ENCODE data around the gene PIK3C2B.
A peak's percentile ranks its signal among the peaks of the same experiment; 100 is the strongest.

Gene PIK3C2B

DNA sequence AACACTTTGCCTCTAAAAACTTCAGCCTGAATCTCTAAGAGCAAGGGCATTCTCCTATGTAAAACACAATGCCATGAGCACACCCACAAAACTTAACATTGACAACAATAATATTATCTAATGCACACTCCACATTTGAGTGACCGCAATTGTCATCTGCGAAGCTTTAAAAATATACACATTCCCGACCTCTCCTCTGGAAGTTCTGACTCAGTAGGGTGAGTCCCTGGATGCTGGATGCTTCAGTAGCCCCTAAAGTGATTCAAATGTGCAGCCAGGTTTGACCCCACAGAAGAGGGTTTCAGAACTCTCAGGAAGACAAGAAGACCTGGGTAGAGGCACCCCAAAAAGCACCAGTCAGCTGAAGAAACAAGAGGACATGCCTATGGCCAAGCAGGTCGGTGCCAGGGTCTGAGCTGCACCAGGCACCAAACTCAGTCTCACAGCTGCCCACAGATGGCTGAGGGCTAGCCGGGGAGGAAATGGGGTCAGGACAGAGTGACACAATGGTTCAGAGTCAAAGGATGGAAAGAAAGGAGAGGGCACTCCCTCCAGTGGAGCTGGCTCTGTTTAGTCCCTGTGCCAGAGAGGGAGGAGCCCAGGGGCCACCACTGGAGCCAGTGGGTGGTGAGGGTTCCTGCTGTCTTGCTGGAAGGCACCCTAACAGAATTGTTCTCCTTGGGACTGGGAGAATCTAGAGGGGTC is 17.4 kb downstream of the PIK3C2B start:
- DNase-seq = no peak

DNA sequence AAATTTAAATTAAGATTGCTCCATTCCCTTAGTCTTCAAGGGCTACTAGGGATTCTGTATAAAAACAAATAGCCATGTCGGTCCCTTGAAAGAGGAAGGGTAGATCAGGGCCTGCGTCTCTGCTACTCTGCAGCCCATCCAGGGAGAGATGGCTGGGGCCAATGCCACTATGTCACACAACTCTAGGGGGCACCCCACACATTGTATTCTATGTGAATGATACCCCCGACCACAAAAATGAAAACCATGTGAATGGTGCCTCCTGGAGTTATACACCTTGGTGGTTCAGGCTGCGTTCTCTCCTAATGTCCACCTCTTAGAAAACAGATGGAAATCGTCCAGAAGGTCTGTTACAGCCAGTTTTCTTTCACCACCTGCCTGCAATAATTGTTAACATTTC is 18.0 kb downstream of the PIK3C2B start:
- no peak for DNase-seq

GRCh38 chr1:204475656-204476432 is 18.8 kb downstream of the PIK3C2B start:
- no peak for DNase-seq

DNA sequence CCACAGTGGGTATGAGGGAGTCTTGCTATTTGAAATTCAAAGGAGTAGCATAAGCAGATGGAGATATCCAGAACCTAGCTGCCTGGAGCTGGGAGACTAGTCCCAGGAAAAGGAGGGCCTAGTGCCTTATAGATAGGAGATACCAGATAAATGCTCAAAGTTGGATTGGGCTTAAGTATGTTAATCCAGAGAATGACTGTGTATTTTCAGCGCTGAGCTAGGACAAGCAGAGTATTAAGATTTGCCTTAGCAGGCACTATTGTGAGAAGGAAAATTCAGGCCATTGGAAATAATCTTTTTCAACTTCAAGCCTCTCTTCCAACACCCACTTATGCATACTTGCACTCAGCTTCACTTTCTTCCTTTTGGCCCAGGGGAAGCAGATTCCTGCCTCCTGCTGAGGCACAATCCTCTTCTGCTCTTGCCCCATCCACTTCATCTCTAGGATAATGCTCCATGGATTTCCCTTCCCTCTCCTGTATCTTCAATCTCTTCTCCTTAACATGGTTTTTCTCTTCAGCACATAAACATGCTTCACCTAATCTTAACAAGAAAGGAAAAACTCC is 21.1 kb downstream of the PIK3C2B start:
- no peak for DNase-seq

GRCh38 chr1:204472660-204473059 is 21.9 kb downstream of the PIK3C2B start:
- no peak for DNase-seq

DNA sequence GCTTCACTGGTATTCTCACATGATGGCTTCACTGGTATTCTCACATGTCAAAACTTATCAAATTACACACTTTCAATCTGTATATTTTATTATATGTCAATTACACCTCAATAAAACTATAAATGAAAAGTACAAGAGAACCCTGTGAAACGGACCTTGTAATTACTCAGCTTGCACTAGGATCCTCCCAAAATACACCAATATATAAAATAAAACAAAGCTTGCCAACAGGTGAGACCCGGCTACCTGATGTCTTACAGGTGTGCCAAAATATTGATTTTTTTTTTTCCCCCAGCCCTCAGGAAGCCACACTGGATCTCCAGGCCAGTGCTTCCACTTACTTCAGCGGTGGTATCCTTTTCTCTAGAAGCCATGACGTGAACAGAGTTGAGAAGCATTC is 22.9 kb downstream of the PIK3C2B start:
- DNase-seq = no peak

DNA sequence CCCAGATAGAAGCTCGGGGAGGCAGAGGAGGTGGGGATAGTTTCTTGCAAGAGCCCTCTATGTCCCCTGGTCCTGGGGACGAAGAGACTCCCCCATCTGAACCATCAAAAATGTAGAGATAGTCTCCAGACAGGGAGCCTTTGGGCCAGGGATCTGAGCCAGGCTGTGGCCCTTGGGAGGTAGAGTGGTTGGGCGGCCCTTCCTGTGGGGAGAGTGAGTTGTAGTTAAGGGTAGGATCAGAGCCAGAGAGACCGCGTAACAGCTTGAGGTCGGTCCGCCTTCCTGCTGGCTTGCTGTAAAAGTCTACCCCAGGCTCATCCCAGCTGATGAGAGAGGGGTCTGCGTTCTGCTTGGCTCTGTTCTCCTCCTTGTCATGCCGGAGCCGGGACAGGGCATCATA is 25.3 kb downstream of the PIK3C2B start:
- no peak for DNase-seq

DNA sequence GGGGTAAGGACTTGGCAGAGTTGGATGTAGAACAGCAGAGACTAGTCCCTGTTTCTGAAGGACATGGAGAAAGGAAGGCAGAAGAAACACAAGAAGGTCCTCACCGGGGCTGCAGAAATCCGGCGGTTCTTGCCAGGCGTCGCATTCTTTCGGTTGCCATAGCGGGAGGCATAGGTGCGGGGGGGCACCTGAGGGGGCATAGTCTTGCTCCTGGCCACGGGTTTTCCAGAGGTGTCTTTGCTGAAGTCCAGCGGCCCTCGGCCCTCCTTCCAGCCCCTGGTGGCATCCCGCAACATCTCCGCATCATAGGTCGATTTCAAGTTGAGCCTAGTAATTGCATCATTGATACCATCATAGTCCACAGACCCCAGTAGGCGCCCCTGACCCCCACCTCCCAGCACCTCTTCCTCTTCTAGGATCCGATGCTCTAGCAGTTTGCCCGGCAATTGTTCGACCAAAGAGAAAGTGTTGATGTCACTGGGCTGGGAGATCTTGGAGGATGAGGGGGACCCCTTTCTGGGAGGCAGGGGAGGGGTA is 25.8 kb downstream of the PIK3C2B start:
- DNase-seq = no peak

- no peak for DNase-seq
These were observed 26.4 kb downstream of the PIK3C2B start for GRCh38 chr1:204468206-204468605.

DNA sequence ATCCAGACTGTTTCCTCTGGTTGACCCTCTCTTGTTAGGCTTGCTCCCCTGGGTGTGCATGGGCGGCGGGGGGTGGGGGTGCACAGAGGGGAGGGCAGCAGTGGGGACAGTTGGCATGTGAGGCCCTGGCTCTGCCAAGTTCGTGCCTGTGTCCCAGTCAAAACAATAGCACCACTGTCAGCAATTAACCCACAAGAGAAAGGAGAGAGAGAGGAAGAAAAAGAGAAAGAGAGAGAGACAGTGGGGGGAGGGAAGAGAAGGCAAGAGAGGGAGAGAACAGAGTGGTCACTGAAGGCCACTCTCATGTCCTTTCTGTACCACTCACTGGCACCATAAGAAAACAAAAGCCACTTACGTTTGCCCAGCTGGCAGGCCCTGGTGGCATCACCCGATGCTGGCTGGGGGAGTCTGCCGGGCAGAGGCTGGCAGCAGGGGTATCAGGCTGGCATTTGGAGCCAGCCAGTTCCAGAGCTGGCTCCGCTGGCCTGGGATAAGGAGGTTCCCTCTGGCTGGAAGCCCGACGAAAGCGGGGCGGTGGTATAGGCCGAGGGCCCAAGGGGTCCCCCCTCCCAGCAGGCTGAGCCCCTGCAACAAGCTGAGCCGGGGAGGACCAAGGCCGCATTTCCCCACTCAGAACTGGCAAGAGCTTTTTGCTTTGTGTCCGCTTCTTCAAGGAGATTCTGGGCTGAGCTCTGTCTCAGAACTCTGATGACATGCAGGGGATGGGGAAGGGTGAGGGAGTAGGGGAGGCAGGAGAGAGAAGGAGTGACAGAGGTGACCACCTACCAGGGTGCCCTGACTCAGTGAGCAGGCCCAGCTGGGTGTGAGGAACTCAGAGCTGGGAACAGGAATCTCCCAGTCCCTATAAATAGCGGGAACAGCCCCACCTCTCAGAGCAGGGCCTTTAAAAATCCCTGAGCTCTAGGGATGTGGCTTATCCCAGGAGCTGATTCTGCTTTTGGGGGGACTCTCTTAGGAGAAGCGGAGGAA is 27.9 kb downstream of the PIK3C2B start:
- no peak for DNase-seq

- DNase-seq = no peak
These were observed 28.8 kb downstream of the PIK3C2B start for GRCh38 chr1:204465546-204466415.

DNA sequence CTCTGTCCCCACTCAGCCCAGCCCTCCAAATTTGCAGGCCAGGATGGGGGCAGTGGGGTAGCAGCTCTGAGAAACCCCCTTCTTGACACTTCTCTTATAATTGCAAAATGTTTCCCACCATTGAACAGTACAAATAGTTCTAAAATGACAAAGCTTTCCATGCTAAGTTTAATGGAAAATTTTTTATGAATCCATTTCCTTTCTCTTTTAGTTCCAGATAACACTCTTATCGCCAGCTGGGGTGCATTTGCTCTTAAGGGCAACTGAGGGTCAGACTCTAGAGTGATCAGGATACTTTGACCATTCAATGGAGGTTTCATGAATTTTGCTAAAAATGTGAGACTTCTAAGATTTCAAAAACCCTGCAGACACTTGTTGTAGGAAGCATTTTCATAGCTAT is 29.9 kb downstream of the PIK3C2B start:
- no peak for DNase-seq

GRCh38 chr1:204464187-204464631 is 30.4 kb downstream of the PIK3C2B start:
- DNase-seq = peak; percentile 29

DNA sequence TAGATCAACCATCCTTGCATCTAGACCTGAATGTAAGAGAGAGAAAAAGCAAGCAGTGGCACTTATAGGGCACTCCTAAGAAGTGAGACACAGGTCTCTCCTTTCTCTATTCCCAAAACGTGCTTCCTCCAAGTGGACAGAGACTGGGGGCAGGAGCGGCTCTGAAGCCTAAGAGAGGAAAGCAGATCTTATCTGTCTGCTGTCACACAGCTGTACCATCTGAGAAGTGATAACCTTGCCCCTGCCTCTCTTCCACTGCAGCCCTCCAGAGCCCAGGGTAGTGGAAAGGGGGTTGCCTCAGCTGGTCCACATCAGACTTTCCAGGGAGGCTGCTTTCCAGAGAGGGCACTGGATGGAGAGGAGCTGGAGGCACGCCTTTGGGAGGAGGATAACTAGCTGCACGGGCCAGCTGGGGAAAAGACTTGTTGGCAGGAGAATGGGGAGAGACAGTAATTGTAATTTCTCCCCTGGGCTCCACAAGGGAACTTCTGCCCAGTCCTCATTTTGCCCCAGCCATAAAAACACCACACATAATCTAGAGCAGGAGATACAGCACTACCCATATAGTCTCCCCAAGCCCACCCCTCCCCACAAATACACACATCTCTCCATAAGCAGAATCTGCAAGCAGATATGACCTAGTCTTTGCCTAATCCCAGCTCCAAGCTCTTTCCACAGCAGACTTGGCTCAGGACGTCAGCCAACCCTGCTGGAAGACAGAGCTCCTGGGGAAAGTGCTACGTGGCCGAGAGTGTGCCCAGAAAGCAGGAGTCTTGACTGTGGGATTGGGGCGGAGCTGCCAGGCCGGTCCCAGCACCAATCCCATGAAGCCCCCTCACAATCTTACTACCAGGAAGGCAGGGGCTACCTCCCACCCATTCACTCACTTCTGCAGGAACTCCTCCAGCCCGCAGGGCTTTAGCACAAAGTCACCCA is 31.2 kb downstream of the PIK3C2B start:
- no peak for DNase-seq

DNA sequence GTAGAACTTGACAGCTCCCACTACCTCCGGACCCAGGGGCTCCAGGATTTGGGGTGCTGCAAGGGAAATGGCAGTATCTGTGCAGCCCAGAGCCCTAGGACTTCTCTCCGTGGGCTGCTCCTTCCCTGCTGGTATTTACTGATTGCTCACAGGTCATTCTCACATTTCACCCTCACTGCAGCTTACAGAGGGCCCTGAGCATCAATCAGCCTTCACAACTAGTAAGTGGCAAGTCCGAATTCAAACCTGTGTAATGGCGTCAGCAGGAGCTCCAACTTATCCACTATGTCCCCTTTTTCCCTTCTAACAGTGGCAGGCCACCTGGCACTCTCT is 32.4 kb downstream of the PIK3C2B start:
- DNase-seq = no peak

DNA sequence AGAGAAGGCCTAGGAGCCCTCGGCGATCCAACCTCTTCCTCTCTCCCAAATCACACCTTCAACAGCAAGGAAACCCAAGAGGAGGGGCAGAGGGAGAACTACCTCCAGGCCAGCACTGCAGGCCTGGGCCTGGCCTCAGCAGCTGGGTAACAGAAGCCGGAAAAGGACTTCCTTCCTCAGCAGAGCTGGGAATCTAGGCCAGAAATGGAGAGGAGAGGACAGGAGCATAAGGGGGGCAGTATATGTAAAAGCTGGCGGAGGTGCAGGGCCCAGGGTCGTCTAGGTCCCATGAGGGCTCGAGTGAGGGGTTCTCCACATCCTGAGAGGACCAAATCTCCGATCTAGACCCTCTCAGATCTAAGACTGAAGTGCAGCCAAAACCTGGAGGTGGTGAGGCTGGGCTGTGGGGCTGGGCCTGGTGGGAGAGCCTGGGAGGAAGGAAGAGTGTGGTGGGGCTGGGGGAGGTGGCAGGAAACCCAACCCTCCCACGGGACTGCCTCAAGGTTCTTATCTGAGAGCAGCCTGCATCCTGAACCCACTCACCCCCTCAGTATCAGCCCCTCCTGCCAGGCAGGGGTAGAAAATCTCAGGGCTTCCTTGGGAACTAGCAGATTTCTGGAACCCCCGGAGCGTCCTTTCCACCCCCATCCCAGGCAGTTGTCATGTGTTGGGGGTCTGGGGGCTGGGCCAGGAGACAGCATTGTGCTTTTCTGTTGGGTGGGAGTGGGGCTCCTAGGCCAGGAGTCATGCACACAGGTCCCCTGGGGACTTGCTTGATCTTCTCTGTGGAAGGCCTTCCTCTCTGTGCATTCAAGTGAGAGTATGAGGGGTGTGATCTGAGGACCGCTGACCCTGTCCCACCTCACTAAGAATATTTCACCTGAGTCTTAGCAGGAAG is 33.0 kb downstream of the PIK3C2B start:
- peak; percentile 55 for DNase-seq

DNA sequence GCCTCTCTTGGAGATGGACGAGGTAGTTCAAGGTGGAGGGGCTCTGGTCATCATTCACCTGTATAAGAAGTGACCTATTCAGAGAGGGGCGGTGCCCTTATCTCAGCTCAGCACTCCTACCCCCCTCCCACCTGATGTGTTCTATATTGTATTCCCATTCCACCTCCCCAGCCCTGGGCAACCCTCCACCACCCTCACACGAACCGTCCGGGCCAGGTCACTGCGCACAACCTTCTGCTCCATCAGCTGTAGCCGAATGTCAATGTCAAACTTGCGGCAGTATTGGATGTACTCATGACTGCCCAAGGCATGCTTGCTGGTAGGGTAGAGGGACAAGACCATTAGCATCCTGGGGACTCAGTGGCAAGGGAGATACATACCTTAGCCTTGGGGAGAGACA is 34.3 kb downstream of the PIK3C2B start:
- no peak for DNase-seq

DNA sequence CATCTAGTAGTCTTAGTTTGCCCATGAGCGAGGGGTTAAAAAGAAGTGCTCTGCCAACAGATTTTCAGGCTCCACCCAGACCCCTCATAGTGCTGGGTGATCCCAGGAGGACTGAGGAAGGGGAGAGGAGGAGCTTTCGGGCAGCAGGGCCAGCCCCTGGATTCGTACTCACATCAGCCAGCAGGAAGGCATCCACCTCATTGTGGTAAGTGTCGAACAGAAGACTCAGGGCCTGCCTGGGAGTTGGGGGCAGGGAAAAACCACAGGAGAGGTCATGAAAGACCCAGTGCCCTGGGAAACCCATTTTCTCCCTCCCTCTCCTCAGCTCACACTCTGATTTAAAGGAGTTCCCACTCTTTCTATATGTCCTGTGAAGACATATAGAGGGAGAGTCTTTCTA is 34.9 kb downstream of the PIK3C2B start:
- DNase-seq = no peak

- no peak for DNase-seq
These were observed 36.9 kb downstream of the PIK3C2B start for GRCh38 chr1:204457666-204458065.

Data from CD4-positive, alpha-beta T cell treated with Interleukin-17A for 4 hours (primary cell).